Brain microvascular endothelial cell (primary cell): ENCODE measurements around the gene OR5L1.

ENCODE experiments used
- DNase-seq: peaks from one replicate; pipeline ENCODE4 v3.0.0-alpha.2; 2020
- H3K27ac ChIP-seq: fragments of 250-450 bp; sonication (Bioruptor Pico); 2 replicates; pipeline ENCODE4 v1.5.1; 2020; ENCODE audit warnings: mild to moderate bottlenecking, moderate library complexity
- H3K27me3 ChIP-seq: fragments of 250-450 bp; sonication (Bioruptor Pico); replicated peaks from 2 replicates; pipeline ENCODE4 v1.5.1; 2020; ENCODE audit warnings: mild to moderate bottlenecking
- H3K36me3 ChIP-seq: fragments of 250-450 bp; sonication (Bioruptor Pico); replicated peaks from 2 replicates; pipeline ENCODE4 v1.5.1; 2020; ENCODE audit warnings: mild to moderate bottlenecking
- H3K4me3 ChIP-seq: 2 replicates; pipeline ENCODE4 v1.5.1; 2011; ENCODE audit warnings: low read depth, mild to moderate bottlenecking, control low read depth, low read length, moderate library complexity
- in situ Hi-C: cut with HindIII; loops from 2 replicates; pipeline ENCODE4 v1.10.0; 2017; ENCODE audit warnings: low sequenced_read_pairs, low pct_ligation_motif_present
- TF ChIP-seq, protein P1 (sequence below): IDR thresholded peaks from 2 replicates; pipeline ENCODE4 v1.5.1; 2011; ENCODE audit warnings: low read depth, mild to moderate bottlenecking, moderate library complexity, low read length, control low read depth, inconsistent platforms; ENCODE audit errors: missing control alignments

Gene OR5L1

GRCh38 chr11:55854704-55855103 lies 43.5 kb downstream of the OR5L1 start:
- no peak for DNase-seq
- Histone ChIP-seq H3K36me3 (no peaks in the 10 kb centered on the region), H3K27me3 (no peaks in the 10 kb centered on the region), H3K4me3 (no peak overlapping the region), H3K27ac (no peak overlapping the region)
- TF ChIP-seq, protein P1, sequence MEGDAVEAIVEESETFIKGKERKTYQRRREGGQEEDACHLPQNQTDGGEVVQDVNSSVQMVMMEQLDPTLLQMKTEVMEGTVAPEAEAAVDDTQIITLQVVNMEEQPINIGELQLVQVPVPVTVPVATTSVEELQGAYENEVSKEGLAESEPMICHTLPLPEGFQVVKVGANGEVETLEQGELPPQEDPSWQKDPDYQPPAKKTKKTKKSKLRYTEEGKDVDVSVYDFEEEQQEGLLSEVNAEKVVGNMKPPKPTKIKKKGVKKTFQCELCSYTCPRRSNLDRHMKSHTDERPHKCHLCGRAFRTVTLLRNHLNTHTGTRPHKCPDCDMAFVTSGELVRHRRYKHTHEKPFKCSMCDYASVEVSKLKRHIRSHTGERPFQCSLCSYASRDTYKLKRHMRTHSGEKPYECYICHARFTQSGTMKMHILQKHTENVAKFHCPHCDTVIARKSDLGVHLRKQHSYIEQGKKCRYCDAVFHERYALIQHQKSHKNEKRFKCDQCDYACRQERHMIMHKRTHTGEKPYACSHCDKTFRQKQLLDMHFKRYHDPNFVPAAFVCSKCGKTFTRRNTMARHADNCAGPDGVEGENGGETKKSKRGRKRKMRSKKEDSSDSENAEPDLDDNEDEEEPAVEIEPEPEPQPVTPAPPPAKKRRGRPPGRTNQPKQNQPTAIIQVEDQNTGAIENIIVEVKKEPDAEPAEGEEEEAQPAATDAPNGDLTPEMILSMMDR = no peak
- in situ Hi-C loops = no loop called here
